SK-N-SH treated with all-trans-retinoic acid at 6 μM for 48 hours (cell line): Measurements from ENCODE around the gene FNDC3B.

Experiments
- ATAC-seq: fragments of 200-7000 bp; cut with Tn5 transposase; 3 replicates; pipeline ENCODE4 v1.9.1; 2020; ENCODE audit warnings: mild to moderate bottlenecking, moderate library complexity
- ARNTL ChIP-seq: fragments of 450-650 bp; formaldehyde crosslinking; IDR thresholded peaks from 2 replicates; pipeline ENCODE4 v1.5.0; 2020; ENCODE audit warnings: low read depth, mild to moderate bottlenecking, moderate library complexity, borderline replicate concordance
- BACH2 ChIP-seq: fragments of 250-450 bp; sonication (Bioruptor Pico); IDR thresholded peaks from 2 replicates; pipeline ENCODE4 v1.9.0; 2021; ENCODE audit warnings: mild to moderate bottlenecking, borderline replicate concordance
- CSDC2 ChIP-seq: fragments of 250-450 bp; sonication (Bioruptor Pico); IDR thresholded peaks from 2 replicates; pipeline ENCODE4 v1.5.0; 2020; ENCODE audit warnings: mild to moderate bottlenecking, moderate library complexity
- CSRNP3 ChIP-seq: fragments of 250-450 bp; sonication (Bioruptor Pico); IDR thresholded peaks from 2 replicates; pipeline ENCODE4 v1.5.1; 2021; ENCODE audit warnings: mild to moderate bottlenecking, moderate library complexity
- GLIS3 ChIP-seq: fragments of 250-450 bp; sonication (Bioruptor Pico); IDR thresholded peaks from 2 replicates; pipeline ENCODE4 v1.5.0; 2020; ENCODE audit warnings: mild to moderate bottlenecking, moderate library complexity
- ISL1 ChIP-seq: fragments of 250-450 bp; sonication (Bioruptor Pico); IDR thresholded peaks from 2 replicates; pipeline ENCODE4 v2.1.2; 2022; ENCODE audit warnings: mild to moderate bottlenecking, moderate library complexity
- OSR1 ChIP-seq: fragments of 250-450 bp; sonication (Bioruptor Pico); IDR thresholded peaks from 2 replicates; pipeline ENCODE4 v1.8.0; 2022; ENCODE audit warnings: moderate library complexity, mild to moderate bottlenecking, inconsistent platforms
- POU6F1 ChIP-seq: fragments of 250-450 bp; sonication (Bioruptor Pico); IDR thresholded peaks from 2 replicates; pipeline ENCODE4 v1.8.0; 2021; ENCODE audit warnings: low read depth, mild to moderate bottlenecking, moderate library complexity, borderline replicate concordance
- PPARA ChIP-seq: fragments of 250-450 bp; sonication (Bioruptor Pico); IDR thresholded peaks from 2 replicates; pipeline ENCODE4 v1.5.0; 2020; ENCODE audit warnings: mild to moderate bottlenecking, borderline replicate concordance
- RARB ChIP-seq: fragments of 250-450 bp; sonication (Bioruptor Pico); IDR thresholded peaks from 2 replicates; pipeline ENCODE4 v1.8.0; 2021; ENCODE audit warnings: mild to moderate bottlenecking, moderate library complexity
- SNAI2 ChIP-seq: fragments of 250-450 bp; sonication (Bioruptor Pico); IDR thresholded peaks from 2 replicates; pipeline ENCODE4 v1.5.0; 2020; ENCODE audit warnings: mild to moderate bottlenecking, moderate library complexity
- TCF4 ChIP-seq: fragments of 250-450 bp; sonication (Bioruptor Pico); IDR thresholded peaks from 2 replicates; pipeline ENCODE4 v1.8.0; 2021; ENCODE audit warnings: mild to moderate bottlenecking, moderate library complexity, borderline replicate concordance
- TOX ChIP-seq: fragments of 250-450 bp; sonication (Bioruptor Pico); IDR thresholded peaks from 2 replicates; pipeline ENCODE4 v1.8.0; 2021; ENCODE audit warnings: mild to moderate bottlenecking, moderate library complexity, borderline replicate concordance
- TSHZ2 ChIP-seq: fragments of 250-450 bp; sonication (Bioruptor Pico); IDR thresholded peaks from 2 replicates; pipeline ENCODE4 v1.5.0; 2020; ENCODE audit warnings: mild to moderate bottlenecking, moderate library complexity
- ZC3H10 ChIP-seq: fragments of 250-450 bp; sonication (Bioruptor Pico); IDR thresholded peaks from 2 replicates; pipeline ENCODE4 v1.5.1; 2021; ENCODE audit warnings: mild to moderate bottlenecking, moderate library complexity
- ZFP3 ChIP-seq: fragments of 250-450 bp; sonication (Bioruptor Pico); IDR thresholded peaks from 2 replicates; pipeline ENCODE4 v1.5.0; 2020; ENCODE audit warnings: mild to moderate bottlenecking, moderate library complexity
- ZFP30 ChIP-seq: fragments of 450-650 bp; formaldehyde crosslinking; IDR thresholded peaks from 2 replicates; pipeline ENCODE4 v1.5.0; 2022; ENCODE audit warnings: mild to moderate bottlenecking, moderate library complexity
- ZNF565 ChIP-seq: fragments of 450-650 bp; formaldehyde crosslinking; conservative IDR thresholded peaks from 2 replicates; pipeline ENCODE4 v1.5.0; 2020; ENCODE audit warnings: low read depth, mild to moderate bottlenecking, moderate library complexity
- ZNF70 ChIP-seq: fragments of 450-650 bp; formaldehyde crosslinking; IDR thresholded peaks from 2 replicates; pipeline ENCODE4 v1.5.0; 2020; ENCODE audit warnings: mild to moderate bottlenecking, moderate library complexity
- ZNF8 ChIP-seq: fragments of 450-650 bp; formaldehyde crosslinking; IDR thresholded peaks from 2 replicates; pipeline ENCODE4 v1.5.0; 2020; ENCODE audit warnings: mild to moderate bottlenecking, moderate library complexity

Gene FNDC3B

GRCh38 chr3:172313671-172314070 lies 274.3 kb downstream of the FNDC3B start:
- ATAC-seq: peak; percentile 13; the same call in 2 of the 3 replicates
- no peak for TF ChIP-seq TOX (CRISPR knock-in tag)
- TF ChIP-seq BACH2 (CRISPR knock-in tag): no peak
- TF ChIP-seq TSHZ2 (CRISPR knock-in tag): no peak
- TF ChIP-seq ARNTL: no peak
- TF ChIP-seq ZFP3 (CRISPR knock-in tag): no peak
- no peak for TF ChIP-seq ZNF70 (CRISPR knock-in tag)
- TF ChIP-seq PPARA (CRISPR knock-in tag): no peak
- no peak for TF ChIP-seq POU6F1 (CRISPR knock-in tag)
- no peak for TF ChIP-seq SNAI2 (CRISPR knock-in tag)
- no peak for TF ChIP-seq RARB (CRISPR knock-in tag)
- TF ChIP-seq CSDC2 (CRISPR knock-in tag): no peak
- no peak for TF ChIP-seq OSR1
- no peak for TF ChIP-seq ZC3H10 (CRISPR knock-in tag)
- no peak for TF ChIP-seq CSRNP3 (CRISPR knock-in tag)
- TF ChIP-seq ZNF565: no peak
- no peak for TF ChIP-seq ZFP30 (CRISPR knock-in tag)
- no peak for TF ChIP-seq ISL1 (CRISPR knock-in tag)
- no peak for TF ChIP-seq TCF4 (CRISPR knock-in tag)
- TF ChIP-seq GLIS3 (CRISPR knock-in tag): no peak
- no peak for TF ChIP-seq ZNF8 (CRISPR knock-in tag)

GRCh38 chr3:172314591-172315160 lies 275.3 kb downstream of the FNDC3B start:
- no peak for ATAC-seq
- no peak for TF ChIP-seq CSRNP3 (CRISPR knock-in tag)
- TF ChIP-seq, all 23 proteins: peak for 0

GRCh38 chr3:172315401-172316091 lies 276.2 kb downstream of the FNDC3B start:
- peak; percentile 51 for ATAC-seq
- no peak for TF ChIP-seq ZFP3 (CRISPR knock-in tag)
- TF ChIP-seq ISL1 (CRISPR knock-in tag): peak; percentile 38
- TF ChIP-seq ZFP30 (CRISPR knock-in tag): no peak
- TF ChIP-seq TCF4 (CRISPR knock-in tag): no peak

GRCh38 chr3:172316758-172317157 lies 277.4 kb downstream of the FNDC3B start:
- no peak for ATAC-seq
- no peak for TF ChIP-seq POU6F1 (CRISPR knock-in tag)
